Activated CD4-positive, CD25-positive, alpha-beta regulatory T cell treated with anti-CD3 and anti-CD28 coated beads, Interleukin-2, amount 50 U/mL, for 24 hours (primary cell): Measurements from ENCODE around the gene COL9A3.

Experiments
- ATAC-seq, 2 donors: fragments of 150-1000 bp; cut with Tn5 transposase; one replicate each; pipeline ENCODE4 v1.10.0; 2021; ENCODE audit warnings: mild to moderate bottlenecking in 1 of 2, moderate library complexity in 1 of 2

Gene COL9A3

DNA sequence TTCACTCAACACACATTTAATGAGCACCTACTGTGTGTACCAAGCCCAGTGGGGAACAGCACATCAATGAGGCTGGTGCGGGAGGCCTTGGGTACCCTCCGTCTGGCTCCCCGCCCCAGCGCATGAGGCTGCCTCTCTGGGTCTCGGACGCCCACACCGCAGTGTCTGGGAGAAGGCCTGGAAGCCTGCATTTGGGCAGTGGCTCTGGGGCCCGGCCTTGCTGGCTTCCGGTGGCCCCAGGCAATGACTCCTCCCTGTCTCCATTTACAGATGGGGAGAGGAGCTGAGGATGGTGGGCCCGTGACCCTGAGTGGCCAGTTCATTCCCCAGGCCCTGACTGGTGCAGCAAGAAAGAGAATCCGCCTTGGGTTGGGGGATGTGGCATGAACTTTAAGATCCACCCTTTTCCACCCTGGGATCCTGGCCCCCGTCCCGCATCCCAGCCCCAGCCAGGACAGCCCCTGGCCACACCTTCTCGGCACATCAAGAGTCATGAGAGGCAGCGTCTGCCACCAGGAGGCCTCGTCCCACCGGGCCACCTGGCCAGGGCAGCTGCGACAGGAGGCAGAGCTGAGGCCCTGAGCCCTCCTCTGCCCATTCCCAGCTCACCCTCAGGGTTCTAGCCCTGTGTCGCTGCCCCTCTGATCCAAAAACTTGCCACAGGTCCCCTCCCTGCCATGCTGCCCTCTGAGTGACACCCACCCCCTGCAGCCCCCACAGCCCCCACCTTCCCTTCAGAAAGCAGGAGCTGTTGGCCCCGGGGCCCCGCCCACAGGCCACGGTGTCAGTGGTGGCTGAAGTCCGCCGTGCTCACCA lies 38.0 kb upstream of the COL9A3 start:
- ATAC-seq: no peak

DNA sequence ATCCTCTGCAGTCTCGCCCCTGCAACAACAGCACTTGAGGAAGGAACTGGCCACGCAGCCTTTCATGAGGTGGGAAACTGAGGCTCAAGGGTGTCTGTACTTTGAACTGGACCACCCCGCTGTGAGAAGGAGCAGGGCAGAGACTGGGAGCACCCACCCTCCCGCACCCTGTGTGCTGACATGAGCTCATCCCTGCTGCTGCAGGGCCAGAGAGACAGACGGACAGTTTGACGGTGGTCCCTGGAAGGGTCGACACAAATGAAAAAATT lies 37.5 kb upstream of the COL9A3 start:
- no peak for ATAC-seq

DNA sequence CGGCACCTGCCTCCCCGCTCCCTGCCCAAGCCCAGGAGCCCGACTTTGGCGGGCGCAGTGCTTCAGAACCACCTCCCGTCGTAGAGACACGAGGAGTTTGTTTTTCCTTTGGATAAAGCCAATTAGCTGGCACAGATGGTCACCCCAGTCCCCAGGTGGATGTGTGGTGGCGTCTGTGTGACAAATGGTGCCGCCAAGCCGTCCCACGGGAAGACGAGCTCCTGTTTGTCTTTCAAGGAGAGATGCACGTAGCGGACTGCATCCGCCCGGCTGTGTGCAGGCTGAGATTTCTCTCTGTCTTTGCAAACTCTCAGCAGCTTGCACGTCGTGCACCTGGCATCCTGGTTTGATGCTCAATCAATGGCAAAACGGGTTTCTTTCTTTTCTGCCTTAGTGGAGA lies 36.6 kb upstream of the COL9A3 start:
- no peak for ATAC-seq

DNA sequence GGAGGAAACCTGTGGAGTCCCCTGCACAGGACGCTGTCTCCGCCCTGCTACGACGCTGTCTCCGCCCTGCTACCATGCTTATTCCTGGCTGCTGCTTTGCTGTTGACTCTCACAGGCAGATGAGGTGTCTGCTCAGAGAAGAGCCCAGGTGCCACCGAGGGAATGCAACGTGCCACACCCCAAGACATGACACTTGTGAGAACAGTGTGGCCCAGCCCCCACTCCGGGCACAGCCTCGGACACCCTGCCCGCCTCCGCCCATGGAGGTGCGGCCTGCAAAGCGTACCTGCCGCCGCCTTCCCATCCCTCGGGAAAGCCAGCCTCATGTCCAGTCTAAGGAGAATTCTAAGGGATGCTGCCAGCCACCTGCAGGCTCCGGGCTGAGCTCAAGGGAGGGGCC lies 36.2 kb upstream of the COL9A3 start:
- ATAC-seq: no peak

DNA sequence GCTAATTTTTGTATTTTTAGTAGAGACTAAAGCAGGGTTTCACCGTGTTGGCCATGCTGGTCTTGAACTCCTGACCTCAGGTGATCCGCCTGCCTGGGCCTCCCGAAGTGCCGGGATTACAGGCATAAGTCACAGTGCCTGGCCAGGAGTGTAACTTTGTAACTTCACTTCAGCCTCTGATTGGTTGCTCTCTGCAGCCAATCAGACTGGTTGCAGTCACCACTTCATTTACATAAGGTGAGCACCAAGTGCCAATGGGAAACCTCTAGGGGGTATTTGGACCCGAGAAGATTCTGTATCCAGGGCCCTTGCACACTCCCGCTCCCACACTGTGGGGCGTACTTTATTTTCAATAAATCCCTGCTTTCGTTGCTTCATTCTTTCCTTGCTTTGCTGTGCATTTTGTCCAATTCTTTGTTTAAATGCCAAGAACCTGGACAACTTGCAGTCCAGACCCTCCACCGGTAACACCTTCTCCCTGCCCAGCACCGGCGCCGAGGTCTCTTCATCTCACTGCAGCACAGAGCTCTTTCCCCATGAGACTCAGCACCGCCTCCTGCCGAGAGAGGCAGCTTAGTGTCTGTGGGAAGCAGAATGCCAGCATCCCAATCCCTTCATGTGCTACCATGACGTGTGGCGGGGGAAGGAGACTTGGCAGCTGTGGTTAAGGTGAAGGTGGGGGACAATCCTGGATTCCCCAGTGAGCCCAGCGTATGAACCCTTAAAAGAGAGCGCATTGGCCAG lies 34.5 kb upstream of the COL9A3 start:
- ATAC-seq: no peak

DNA sequence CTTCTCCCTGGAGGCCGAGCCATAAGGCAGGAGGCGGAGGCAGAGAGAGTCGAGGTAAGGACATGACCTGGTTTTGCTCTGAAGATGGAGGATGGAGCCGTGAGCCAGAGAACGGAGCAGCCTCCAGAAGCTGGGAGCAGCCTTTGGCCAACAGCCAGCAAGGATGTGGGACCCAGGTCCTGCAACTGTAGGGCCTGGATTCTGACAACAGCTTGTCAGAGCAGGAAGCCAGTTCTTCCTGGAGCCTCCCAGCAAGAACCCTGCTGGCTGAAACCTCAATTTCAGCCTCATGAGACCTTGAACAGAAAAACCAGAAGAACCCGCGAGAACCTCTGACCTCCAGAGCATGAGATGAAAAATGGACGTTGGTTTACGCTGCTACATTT lies 34.0 kb upstream of the COL9A3 start:
- peak in 1 of 2 donors; percentile 13 for ATAC-seq

DNA sequence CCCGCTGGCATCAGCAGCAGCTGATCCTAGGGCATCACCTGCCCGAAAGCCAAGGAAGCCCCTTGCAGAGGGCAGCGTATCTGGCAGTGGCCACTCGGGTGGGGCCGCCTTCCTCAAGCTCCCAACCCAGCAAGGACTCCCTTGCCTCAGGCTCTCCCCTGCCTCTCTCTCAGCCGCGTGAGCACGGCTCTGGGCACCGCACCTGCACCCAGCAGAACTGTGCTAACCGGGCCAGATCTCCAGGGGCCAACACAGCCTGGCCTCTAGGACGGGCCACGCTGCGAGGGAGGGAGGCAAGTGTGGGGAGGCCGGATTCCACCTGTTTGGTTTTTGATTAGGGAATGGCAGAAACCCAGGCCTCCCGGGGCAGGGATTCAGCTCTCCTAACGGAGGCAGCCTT lies 32.4 kb upstream of the COL9A3 start:
- no peak for ATAC-seq

DNA sequence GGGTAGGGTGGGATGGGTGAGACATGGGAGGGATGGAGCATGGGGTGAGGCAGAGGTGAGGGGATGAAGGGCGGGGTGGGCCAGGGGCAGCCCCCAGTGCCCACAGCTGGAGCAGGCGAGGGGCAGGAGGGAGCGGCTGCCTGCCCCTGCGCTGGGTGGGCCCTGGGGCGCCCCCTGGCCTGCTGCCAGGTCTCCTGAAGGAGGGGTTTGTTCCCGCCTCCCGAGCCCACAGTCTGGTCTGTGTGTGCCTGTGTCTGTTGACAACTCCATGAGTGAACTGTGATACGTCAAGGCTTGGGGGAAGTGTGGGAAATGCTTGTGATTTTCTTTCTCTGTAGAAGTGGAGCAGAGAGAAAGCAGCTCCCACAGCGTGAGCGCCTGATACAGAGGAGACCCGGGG lies 31.5 kb upstream of the COL9A3 start:
- ATAC-seq: no peak

DNA sequence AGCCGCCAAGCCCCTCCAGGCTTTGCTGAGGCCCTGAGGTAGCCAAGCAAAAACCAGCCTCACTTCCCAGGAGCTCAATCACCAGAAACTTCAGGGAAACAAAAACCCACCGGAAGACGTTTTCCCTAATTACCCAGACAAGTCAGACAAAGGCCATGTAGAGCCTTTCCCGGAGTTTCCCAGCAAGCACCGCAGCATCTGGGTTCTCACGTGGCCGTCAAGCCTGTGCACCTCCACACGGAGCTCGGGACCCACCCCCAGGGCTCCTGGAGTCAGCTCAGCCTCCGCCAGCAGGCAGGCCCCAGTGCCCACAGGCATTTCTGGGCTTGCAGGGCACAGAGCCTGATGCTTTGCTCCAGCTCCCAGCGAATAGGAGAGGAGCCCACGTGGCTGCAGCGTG lies 30.7 kb upstream of the COL9A3 start:
- ATAC-seq: no peak

DNA sequence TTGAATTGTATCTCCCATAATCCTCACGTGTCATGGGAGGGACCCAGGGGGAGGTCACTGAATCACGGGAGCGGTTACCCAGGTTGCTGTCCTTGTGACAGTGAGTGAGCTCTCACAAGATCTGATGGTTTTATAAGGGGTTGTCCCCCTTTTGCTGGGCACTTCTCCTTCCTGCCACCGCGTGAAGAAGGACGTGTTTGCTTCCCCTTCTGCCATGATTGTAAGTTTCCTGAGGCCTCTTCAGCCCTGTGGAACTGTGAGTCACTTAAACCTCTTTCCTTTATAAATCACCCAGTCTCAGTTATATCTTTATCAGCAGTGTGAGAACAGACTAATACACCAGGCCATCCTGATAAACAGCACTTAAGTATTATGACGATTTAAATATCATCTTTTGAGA lies 29.5 kb upstream of the COL9A3 start:
- ATAC-seq: no peak

DNA sequence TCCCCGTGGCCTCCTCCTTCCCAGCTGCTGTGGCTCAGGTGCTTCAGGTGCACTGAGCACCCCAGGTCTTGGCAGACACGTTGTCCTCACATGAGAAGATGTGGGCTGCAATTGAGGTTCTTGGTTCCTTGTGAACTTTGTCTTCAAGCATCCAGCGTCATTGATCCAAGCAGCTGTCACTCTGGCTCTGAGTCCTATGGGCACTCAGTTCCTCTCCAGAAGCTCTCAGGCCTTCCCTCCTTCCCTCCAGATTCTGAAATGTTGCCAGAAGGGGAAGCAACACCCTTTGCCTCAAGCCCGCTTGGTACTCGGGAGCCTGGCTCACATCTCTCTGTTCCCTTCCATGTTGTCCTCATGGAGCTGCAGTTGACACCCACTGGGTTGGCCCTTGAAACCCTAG lies 29.0 kb upstream of the COL9A3 start:
- ATAC-seq: no peak

DNA sequence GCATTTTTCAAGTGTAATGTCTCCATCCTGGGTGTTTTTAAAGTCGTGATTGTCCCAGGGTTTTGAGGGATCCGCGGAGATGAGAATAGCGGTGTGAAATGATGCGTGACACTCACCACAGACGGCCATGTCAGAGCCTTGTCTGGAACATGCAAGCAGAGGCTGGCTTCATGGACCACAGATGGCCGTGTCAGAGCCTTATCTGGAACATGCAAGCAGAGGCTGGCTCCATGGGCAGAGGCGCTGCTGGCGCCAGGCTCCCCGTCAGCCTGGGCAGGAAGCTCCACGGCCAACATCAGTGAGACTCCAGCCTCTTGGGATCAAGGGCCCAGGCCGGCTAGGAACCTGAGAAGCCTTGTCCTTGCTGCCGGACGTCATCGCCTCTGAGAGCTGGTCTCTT lies 28.2 kb upstream of the COL9A3 start:
- ATAC-seq: no peak

DNA sequence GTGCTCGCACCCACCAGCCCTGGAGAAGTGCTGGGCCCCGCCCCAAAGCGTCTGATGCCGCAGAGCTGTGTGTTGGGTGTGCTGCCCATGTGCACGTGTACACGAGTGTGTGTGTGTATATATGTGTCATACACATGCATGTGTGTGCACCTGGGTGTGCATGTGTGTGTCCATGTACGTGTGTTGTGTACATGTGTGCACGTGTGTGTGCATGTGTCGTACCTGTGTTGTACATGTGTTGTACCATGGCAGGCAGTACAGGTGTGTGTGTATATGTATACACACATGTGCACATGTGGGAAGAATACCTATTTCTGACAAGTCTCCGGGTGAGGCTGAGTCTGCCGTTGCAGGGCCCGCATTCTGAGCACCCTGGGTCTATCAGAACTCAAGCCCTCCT lies 26.8 kb upstream of the COL9A3 start:
- ATAC-seq: no peak

DNA sequence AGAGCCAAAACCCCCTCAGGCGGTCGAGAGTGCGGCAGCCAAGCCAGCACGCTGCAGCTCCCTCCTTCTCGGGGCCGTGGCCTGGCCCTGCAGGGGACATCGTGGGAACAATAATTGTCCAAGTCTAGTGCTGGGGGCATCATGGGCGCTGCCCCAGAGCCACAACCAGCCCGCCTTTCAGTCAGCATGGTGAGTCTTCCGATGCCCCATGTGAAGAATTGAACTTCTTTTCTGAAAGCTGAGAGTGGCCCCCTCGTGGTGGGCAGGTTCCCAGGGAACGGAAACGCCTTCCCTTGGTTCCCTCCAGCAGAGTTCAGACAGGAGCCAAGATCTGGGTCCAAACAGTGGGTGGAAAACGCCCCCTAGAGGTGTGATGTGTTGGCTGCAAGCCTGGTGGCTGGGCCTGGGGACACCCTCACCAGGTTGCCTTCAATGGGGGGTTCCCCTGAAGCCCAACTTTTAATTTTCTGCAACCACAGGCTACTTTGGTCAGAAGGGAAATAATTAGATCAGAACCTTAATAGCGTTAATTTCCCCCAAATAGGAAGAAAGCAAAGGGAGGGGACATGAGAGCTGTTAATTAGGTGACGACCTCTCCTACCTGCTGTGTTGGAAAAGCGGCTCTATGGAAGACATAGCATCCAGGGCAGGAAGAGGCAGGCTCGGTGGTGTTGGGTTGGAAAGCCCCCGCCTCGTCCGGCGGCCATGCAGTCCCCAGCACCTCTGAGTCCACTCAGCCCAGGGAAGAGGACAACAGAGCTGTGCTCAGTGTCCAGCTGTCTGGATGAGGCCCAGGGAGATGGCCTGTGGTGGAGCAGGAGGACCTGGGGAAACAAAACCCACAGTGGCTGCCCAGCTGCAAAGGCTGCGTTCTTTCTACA lies 25.3 kb upstream of the COL9A3 start:
- peak; percentile 27 to 36 for ATAC-seq

DNA sequence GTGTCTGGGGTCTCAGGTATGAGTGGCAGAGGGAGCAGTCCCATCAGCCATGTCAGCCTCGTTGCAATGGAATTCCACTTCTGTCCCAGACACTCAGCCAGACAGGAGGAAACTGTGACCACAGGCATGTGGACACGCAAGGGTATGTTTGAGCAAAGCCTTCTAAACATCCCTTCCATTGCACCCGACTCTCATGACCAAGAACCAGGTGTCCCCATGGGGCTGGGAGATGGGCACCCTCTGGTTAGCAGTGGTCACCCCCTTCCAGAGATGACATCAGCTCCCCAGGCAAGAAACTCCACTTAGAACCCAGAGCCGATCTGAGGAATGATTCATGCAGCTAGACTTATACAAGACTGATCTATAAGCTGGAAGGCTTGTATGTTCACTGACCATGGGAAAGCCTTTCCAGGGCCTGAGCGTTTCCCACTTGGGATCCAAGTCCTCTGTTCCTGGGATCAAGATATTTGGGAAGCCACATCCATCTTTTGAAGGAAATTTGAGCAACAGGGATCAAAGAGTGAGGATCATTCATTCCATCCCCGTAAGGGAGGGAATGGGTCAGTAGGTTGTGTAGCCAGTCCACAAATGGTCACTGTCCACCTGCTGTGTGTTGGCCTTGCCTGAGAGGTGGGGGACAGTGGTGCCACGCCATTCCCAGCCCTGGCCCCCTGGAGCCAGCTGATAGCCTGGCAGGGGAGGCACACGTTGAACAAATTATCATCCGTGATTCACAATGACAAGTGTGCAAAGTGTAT lies 24.5 kb upstream of the COL9A3 start:
- ATAC-seq: no peak

DNA sequence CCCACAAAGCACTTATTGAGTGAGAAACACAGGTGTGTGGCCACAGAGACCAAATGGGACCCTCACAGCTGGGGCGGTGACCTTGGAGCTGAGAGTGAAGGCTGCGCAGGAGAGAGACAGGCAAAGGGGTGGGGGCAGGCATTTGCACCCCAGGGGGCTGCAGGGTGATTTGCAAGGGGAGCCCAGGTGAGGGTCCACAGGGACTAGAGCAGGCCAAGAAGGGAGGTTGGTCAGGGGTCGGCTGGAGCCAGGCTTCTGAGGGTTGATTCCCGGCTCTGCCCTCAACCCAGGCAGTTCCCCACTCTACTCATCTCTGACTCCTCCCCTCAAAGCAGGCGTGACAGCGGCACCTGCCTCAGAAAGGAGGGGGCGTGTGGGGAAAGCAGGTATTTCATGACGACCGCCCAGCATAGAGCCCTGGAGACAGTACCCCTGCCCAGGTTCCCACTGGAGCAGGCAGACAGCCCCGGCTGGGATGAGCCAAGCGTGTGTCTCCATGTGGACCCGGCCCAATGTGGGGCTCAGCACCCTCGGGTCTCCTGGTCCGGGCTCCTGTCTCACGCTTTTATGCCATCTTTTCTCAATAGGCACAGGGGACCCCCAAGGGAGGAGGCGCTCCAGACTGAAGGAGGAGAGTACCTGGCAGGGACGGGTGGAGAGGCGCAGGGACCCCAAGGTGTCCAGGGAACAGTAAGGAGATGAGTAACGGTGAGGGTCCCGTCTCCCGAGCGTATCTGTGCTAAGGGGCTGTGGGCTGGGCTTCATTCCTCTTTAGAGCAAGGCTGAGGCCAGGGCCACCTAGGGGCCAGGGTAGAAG lies 23.7 kb upstream of the COL9A3 start:
- no peak for ATAC-seq

DNA sequence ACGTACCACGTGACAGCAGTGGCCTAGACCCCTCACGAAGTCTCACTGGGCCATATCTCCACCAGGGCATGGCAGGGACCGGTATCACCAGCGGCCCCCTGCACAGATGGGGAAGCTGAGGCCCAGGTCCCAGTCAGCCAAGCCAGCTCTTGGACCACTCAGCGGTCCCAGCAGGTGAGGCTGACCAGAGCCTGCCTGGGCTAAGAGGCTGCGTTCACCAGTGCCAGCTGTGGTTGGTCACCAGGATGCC lies 23.2 kb upstream of the COL9A3 start:
- no peak for ATAC-seq

DNA sequence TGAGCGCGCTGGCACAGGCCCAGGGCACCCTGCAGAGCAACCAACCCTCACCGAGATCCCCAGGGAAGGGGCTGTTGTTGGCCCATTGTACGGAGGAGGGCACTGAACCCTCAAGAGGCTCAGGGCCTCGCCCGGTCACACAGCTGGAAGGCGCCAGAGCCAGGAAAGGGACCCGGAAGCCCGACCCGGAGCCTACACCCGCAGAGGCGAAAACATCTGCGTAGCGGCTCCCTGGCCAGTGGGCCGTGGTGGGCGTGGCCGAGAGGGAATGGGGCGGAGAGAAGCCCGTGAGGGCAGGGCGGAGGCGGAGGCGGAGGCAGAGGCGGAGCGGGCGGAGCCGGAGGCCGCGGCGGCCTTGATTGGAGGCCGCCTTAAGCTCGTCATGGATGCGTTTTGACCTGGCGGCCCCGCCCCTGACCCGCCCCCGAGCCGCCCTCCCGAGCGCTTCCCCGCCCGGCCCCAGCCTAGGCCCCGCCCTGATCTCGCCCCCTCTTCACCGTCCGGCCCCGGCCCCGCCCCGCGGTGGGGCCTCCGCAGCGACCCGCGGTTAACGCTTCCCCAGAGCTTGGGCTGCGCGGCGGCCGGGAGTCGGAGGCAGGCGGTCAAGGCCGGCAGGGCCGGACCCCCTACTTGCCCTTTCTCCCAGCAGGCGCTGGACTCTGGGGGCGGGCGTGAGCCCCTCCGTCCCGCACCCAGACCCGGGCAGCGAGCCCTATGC lies 22.7 kb upstream of the COL9A3 start:
- ATAC-seq: peak; percentile 73 to 75

DNA sequence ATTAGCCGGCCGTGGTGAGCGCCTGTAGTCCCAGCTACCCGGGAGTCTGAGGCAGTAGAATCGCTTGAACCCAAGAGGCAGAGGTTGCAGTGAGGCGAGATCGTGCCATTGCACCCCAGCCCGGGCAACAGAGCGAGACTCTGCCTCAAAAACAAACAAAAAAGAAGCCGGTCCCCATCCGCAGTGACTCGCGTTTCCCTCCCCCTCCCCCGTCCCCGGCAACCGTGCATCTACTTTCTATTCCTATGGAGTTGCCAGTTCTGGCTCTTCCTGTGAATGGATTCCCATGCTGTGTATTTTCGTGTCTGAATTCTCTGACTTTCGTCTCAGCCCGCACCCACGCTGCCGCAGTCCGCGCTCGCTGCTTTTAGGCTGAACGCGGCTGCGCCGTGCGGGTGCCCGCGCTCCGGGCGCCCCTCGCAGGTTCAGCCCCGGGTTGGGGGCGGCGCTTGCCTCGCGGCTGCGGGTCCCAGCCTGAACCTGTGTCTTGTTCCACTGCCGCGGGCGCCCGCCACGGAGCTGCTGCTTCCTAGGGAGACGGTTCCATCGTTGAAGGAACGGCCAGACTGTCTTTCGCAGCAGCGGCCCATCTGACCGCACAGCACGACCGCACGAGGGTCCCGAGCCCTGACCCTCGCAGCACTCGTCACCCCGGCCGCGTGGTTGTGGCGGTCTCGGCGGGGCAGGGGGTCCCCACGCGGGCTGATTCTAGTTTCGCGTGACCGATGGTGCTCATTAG lies 21.7 kb upstream of the COL9A3 start:
- peak; percentile 8 for ATAC-seq

DNA sequence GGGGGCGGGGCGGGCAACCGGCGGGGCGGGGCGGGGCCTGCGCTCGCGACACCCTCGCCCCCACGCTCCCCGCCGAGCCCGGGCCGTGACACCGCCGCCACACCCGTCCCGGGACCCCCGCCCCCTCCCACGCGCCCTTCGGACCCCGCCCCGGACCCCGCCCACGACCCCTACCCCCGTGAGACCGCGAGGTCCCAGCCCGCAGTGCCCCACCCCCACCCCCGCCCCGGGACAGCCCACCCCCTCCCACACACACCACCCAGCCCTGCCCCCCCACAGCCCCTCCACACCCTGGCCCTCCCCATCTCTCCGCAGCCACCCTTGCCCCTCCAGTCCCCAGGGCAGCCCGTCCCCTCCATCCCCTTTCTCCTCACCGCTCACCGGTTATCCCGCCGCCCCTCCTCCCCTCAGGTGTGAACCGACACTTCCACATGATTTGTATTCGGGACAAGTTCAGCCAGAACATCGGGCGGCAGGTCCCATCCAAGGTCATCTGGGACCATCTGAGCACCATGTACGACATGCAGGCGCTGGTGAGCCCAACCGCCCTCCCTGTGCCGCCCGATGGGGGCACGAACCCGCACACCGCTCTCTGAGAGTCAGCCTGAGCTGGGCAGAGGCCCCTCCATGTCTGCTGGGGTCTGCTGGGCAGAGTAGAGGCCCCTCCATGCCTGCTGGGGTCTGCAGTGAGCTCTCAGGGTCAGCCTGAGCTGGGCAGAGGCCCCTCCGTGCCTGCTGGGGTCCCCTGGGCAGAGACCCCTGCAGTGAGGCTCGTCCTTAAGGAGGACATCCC lies 20.0 kb upstream of the COL9A3 start:
- ATAC-seq: no peak
